ENCODE data around the gene FAM131B. TPM values are rescaled to one million over a fixed set of nuclear protein-coding genes. Genes with fewer than 3 reads are reported as not detected.

FAM131B gene
- total RNA-seq, 2 experiments from 2014 or later: 2.7 to 2.9 TPM

GRCh38 chr7:143321242-143321641 is 41.3 kb downstream of the FAM131B start:
- Mint-ChIP-seq H3K27me3 (no peaks in the 10 kb centered on the region), H3K4me1 (ENCODE audit: low read depth) (peaks cover 8% of the 10 kb centered on the region), H3K9me3 (no peaks in the 10 kb centered on the region), H3K27ac (no peak overlapping the region), H3K4me3 (no peak overlapping the region), H3K36me3 (ENCODE audit: low read depth) (no peaks in the 10 kb centered on the region)
- ATAC-seq (no peak), DNase-seq (no peak)
- intact Hi-C loops (cut with micrococcal nuclease): no loop called here
- TF ChIP-seq, protein P1, sequence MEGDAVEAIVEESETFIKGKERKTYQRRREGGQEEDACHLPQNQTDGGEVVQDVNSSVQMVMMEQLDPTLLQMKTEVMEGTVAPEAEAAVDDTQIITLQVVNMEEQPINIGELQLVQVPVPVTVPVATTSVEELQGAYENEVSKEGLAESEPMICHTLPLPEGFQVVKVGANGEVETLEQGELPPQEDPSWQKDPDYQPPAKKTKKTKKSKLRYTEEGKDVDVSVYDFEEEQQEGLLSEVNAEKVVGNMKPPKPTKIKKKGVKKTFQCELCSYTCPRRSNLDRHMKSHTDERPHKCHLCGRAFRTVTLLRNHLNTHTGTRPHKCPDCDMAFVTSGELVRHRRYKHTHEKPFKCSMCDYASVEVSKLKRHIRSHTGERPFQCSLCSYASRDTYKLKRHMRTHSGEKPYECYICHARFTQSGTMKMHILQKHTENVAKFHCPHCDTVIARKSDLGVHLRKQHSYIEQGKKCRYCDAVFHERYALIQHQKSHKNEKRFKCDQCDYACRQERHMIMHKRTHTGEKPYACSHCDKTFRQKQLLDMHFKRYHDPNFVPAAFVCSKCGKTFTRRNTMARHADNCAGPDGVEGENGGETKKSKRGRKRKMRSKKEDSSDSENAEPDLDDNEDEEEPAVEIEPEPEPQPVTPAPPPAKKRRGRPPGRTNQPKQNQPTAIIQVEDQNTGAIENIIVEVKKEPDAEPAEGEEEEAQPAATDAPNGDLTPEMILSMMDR (IDR thresholded peaks at IDR 0.05): no peak
- ChIA-PET CTCF (interaction anchor here (1.0 to 1.6 kb wide), 2 partner anchors 24 kb away, joined by 3 to 4 read pairs; no protein-coding TSS in a partner anchor), POLR2A (no interaction called here)

GRCh38 chr7:143320620-143321019 is 41.9 kb downstream of the FAM131B start:
- Mint-ChIP-seq H3K36me3 (ENCODE audit: low read depth) (no peaks in the 10 kb centered on the region), H3K4me1 (ENCODE audit: low read depth) (peaks cover 7% of the 10 kb centered on the region), H3K27ac (no peak overlapping the region), H3K27me3 (no peaks in the 10 kb centered on the region), H3K9me3 (no peaks in the 10 kb centered on the region), H3K4me3 (no peak overlapping the region)
- ChIA-PET CTCF (interaction anchor here (1.6 kb wide), 1 partner anchor 25 kb away, joined by 4 read pairs; no protein-coding TSS in a partner anchor), POLR2A (no interaction called here)
- intact Hi-C loops (cut with micrococcal nuclease): no loop called here
- DNase-seq: no peak
- TF ChIP-seq, protein P1 (IDR thresholded peaks at IDR 0.05): no peak
- ATAC-seq: no peak

DNA sequence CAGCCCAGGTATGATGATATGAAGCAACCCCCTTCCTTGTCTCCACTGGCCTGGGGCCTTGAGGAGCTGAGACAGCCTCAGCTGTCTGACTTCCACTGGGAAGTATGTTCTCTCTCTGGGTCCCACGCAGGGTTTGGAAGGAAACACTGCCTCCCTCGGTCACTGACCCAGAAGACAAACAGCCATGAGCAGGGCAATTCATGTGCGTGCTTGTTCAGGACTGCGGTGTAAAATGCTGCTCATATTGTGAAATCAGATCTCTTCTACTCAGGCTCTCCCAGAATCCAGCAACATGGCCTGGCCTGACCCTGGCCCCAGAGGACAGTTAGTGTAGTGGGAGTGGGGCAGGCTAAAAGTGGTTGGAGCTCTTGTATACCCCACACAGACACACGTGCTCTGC is 43.9 kb downstream of the FAM131B start:
- DNase-seq (no peak), ATAC-seq (no peak)
- Mint-ChIP-seq H3K27me3 (no peaks in the 10 kb centered on the region), H3K27ac (no peak overlapping the region), H3K9me3 (no peaks in the 10 kb centered on the region), H3K36me3 (ENCODE audit: low read depth) (no peaks in the 10 kb centered on the region), H3K4me1 (ENCODE audit: low read depth) (no peaks in the 10 kb centered on the region), H3K4me3 (no peak overlapping the region)
- ChIA-PET POLR2A (no interaction called here), CTCF (interaction anchor here (1.1 to 1.5 kb wide), 2 partner anchors 13 to 78 kb away, joined by 3 read pairs; no protein-coding TSS in a partner anchor)
- TF ChIP-seq, protein P1 (IDR thresholded peaks at IDR 0.05): no peak
- intact Hi-C loops (cut with micrococcal nuclease): no loop called here

DNA sequence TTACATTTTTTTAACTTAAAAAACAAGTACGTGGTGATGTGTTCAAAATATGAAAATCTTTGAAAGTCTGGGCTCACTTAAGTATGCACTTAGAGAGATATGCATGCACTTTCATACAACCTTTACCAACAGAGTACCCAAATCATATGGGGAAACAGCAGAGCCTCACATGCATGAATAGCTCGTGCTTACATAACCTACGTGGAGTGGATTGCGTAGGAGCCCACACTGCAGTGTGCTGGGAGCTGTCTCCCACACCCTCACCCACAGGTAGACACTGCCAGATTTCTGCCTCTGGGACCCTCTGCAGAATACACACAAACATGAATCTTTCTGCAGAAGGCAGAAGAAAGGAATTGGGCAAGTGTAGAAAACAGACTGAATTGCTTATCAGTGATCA is 46.0 kb downstream of the FAM131B start:
- CTCF ChIA-PET: interaction anchor here (0.6 to 0.9 kb wide), 2 partner anchors 10 to 100 kb away, joined by 3 to 5 read pairs; no protein-coding TSS in a partner anchor
- H3K4me1 Mint-ChIP-seq (ENCODE audit: low read depth): no peaks in the 10 kb centered on the region
- no peaks in the 10 kb centered on the region for H3K27me3 Mint-ChIP-seq

DNA sequence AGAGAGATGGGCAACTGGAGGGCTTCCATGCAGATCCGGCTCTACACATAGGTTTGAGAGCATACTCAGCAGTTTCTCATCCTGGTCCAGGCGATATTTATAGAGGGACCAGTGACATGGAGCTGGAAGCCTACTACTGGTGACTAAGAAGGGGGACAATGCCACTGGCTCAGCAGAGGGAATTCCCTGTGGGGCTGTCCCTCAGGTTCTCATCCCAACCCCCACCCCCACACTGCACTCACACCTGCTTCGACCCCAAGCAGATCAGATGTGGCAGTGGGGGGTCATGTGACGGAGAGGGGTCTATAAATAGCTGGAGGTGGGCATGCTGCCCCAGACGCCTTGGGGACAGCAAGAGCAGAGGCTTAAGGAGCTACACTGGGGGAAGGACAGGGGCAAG is 46.7 kb downstream of the FAM131B start, which contains the start of gene CLCN1:
Gene CLCN1, plus strand, starts transcription at position 336 of the 400 bp plus-strand sequence. CDS start 102 bp downstream, outside the sequence.
- Mint-ChIP-seq H3K9me3 (no peaks in the 10 kb centered on the region), H3K4me3 (no peak within 1 kb of the TSS), H3K27me3 (no peaks in the 10 kb centered on the region), H3K4me1 (ENCODE audit: low read depth) (peaks cover 2% of the 10 kb centered on the region), H3K27ac (no peak within 1 kb of the TSS), H3K36me3 (ENCODE audit: low read depth) (no peaks in the 10 kb centered on the region)
- TF ChIP-seq, protein P1 (IDR thresholded peaks at IDR 0.05): no peak
- intact Hi-C loops (cut with micrococcal nuclease): no loop called here
- DNase-seq (no peak), ATAC-seq (no peak)
- ChIA-PET CTCF (interaction anchor here (0.6 to 1.3 kb wide), 3 partner anchors 11 to 101 kb away, joined by 3 to 5 read pairs (median 4); no protein-coding TSS in a partner anchor), POLR2A (no interaction called here)

More for the DNA sequence above, 46.0 kb downstream of the FAM131B start:
- POLR2A ChIA-PET: interaction anchor here (1.4 kb wide), 1 partner anchor 10 kb away, joined by 3 read pairs; no protein-coding TSS in a partner anchor
- DNase-seq: no peak
- TF ChIP-seq, protein P1 (IDR thresholded peaks at IDR 0.05): no peak
- H3K27ac Mint-ChIP-seq: no peak overlapping the region
- H3K9me3 Mint-ChIP-seq: no peaks in the 10 kb centered on the region
- intact Hi-C loops (cut with micrococcal nuclease): no loop called here
- no peak for ATAC-seq
- no peaks in the 10 kb centered on the region for H3K36me3 Mint-ChIP-seq (ENCODE audit: low read depth)
- H3K4me3 Mint-ChIP-seq: no peak overlapping the region

Data from activated CD8-positive, alpha-beta T cell treated with anti-CD3 and anti-CD28 coated beads for 36 hours (primary cell).